HG03064 (cell line): ENCODE data around the gene PLCG2.
"Not testable (repeated sequence)": the region's sequence is repeated elsewhere in the genome, so short reads cannot be mapped to it uniquely, and the experiment has no call there.

ENCODE experiments used
- ATAC-seq: cut with Tn5 transposase; IDR thresholded peaks from one replicate; pipeline ENCODE4 v1.9.1; 2021; ENCODE audit warnings: low read depth; ENCODE audit not compliant: unreplicated experiment

PLCG2 gene

GRCh38 chr16:81873206-81873605, 94.1 kb downstream of the PLCG2 start:
- no peak for ATAC-seq

GRCh38 chr16:81873843-81874752, 95.0 kb downstream of the PLCG2 start:
- ATAC-seq: peak; percentile 66

GRCh38 chr16:81875461-81875860, 96.4 kb downstream of the PLCG2 start:
- ATAC-seq: no peak

- no peak for ATAC-seq
Measured at GRCh38 chr16:81876273-81876900, 97.3 kb downstream of the PLCG2 start.

- ATAC-seq: not testable (repeated sequence)
Measured at GRCh38 chr16:81877490-81877889, 98.4 kb downstream of the PLCG2 start.

- no peak for ATAC-seq
Measured at GRCh38 chr16:81878529-81878928, 99.4 kb downstream of the PLCG2 start.

GRCh38 chr16:81879625-81880024, 100.5 kb downstream of the PLCG2 start:
- no peak for ATAC-seq

GRCh38 chr16:81880816-81881215, 101.7 kb downstream of the PLCG2 start:
- ATAC-seq: no peak

GRCh38 chr16:81881228-81881627, 102.1 kb downstream of the PLCG2 start:
- no peak for ATAC-seq

- ATAC-seq: no peak
Measured at GRCh38 chr16:81882559-81882958, 103.5 kb downstream of the PLCG2 start.

- no peak for ATAC-seq
Measured at GRCh38 chr16:81883235-81883634, 104.1 kb downstream of the PLCG2 start.

- ATAC-seq: no peak
Measured at GRCh38 chr16:81885976-81886586, 107.0 kb downstream of the PLCG2 start.

- ATAC-seq: no peak
Measured at GRCh38 chr16:81888520-81889394, 109.7 kb downstream of the PLCG2 start.

- no peak for ATAC-seq
Measured at GRCh38 chr16:81891736-81892364, 112.8 kb downstream of the PLCG2 start.

GRCh38 chr16:81894592-81894991, 115.5 kb downstream of the PLCG2 start:
- ATAC-seq: no peak

- no peak for ATAC-seq
Measured at GRCh38 chr16:81896902-81897301, 117.8 kb downstream of the PLCG2 start.

- ATAC-seq: no peak
Measured at GRCh38 chr16:81899601-81900000, 120.5 kb downstream of the PLCG2 start.

GRCh38 chr16:81900014-81900413, 120.9 kb downstream of the PLCG2 start:
- no peak for ATAC-seq

GRCh38 chr16:81900456-81900855, 121.4 kb downstream of the PLCG2 start:
- no peak for ATAC-seq

GRCh38 chr16:81901484-81901883, 122.4 kb downstream of the PLCG2 start:
- ATAC-seq: no peak
